ENCODE data around the gene COQ10A. TPM values are rescaled to one million over a fixed set of nuclear protein-coding genes. Genes with fewer than 3 reads are reported as not detected.

Gene COQ10A
- total and polyA plus RNA-seq, 2 donors (not counting 3 experiments of a cell fraction or from before 2014, with no cell fraction given), result 14.7 to 32.4 TPM

DNA sequence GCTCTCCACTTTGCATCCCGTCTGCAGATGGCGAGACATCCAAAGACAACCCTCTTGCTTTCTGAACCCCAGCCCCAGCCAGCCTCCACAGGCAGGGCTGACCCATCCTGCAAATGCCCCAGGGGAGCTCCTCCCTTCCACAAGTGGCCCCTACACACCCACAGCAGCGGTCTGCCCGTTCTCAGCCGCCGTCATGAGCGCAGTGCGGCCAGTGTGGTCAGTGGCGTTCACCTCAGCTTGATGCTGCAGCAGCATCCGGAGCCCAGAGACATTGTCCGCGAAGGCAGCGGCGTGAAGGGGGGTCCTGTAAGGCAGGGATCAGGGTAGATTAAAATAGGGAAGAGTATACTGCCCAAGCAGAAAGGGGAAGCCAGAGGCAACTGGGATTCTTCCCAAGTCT lies 22.2 kb upstream of the COQ10A start:
- Histone ChIP-seq H3K27ac (ENCODE audit: insufficient read depth, low read depth, low read length) (no peak overlapping the region), H3K4me1 (ENCODE audit: control insufficient read depth, extremely low read depth, insufficient read depth, low read length) (no peaks in the 10 kb centered on the region), H3K79me2 (ENCODE audit: control insufficient read depth, insufficient read depth, low read length) (no peaks in the 10 kb centered on the region), H3K9ac (replicated peaks; ENCODE audit: extremely low read depth, insufficient read depth, low read length) (no peak overlapping the region), H3K36me3 (ENCODE audit: control insufficient read depth in 2 of 2, extremely low read depth in 1 of 2, insufficient read depth in 2 of 2, low read length in 2 of 2) (peaks cover 28 to 79% of the 10 kb centered on the region in 2 experiments), H3K27me3 (ENCODE audit: control insufficient read depth in 2 of 2, insufficient read depth in 2 of 2, low read length in 2 of 2) (no peaks in the 10 kb centered on the region), H4K20me1 (replicated peaks; ENCODE audit: control insufficient read depth, extremely low read depth, insufficient read depth, low read length) (no peaks in the 10 kb centered on the region), H2AFZ (ENCODE audit: low read depth, low read length) (no peak overlapping the region), H3K9me3 (replicated peaks; ENCODE audit: control insufficient read depth, insufficient read depth, low read length) (no peaks in the 10 kb centered on the region), H3K4me2 (ENCODE audit: insufficient read depth, low read length) (no peak overlapping the region), H3K9me1 (replicated peaks; ENCODE audit: control insufficient read depth, extremely low read depth, insufficient read depth, low read length) (no peaks in the 10 kb centered on the region), H3K4me3 (replicated peaks in 1 of 3; ENCODE audit: insufficient read depth in 1 of 3, low read depth in 1 of 3, low read length in 3 of 3) (no peak overlapping the region)
- POLR2A ChIA-PET, result no interaction called here
- CTCF ChIA-PET, result no interaction called here
- no peak for TF ChIP-seq GATA2 (IDR thresholded peaks at IDR 0.05; ENCODE audit: insufficient read depth, insufficient read length, low read depth, low read length)
- TF ChIP-seq POLR2AphosphoS5 (IDR thresholded peaks at IDR 0.05; ENCODE audit: insufficient read depth, low read depth, low read length), result no peak
- TF ChIP-seq, protein P1, sequence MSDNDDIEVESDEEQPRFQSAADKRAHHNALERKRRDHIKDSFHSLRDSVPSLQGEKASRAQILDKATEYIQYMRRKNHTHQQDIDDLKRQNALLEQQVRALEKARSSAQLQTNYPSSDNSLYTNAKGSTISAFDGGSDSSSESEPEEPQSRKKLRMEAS (IDR thresholded peaks at IDR 0.05; ENCODE audit: insufficient read depth, insufficient read length), result no peak
- TF ChIP-seq EZH2 (IDR thresholded peaks at IDR 0.05; ENCODE audit: borderline replicate concordance, low read depth, low read length, severe bottlenecking), result no peak
- TF ChIP-seq MYC (IDR thresholded peaks at IDR 0.05; ENCODE audit: low read depth, low read length), result no peak
- no peak for TF ChIP-seq FOS (IDR thresholded peaks at IDR 0.05; ENCODE audit: borderline replicate concordance, insufficient read depth, low read length)
- TF ChIP-seq, protein P2, sequence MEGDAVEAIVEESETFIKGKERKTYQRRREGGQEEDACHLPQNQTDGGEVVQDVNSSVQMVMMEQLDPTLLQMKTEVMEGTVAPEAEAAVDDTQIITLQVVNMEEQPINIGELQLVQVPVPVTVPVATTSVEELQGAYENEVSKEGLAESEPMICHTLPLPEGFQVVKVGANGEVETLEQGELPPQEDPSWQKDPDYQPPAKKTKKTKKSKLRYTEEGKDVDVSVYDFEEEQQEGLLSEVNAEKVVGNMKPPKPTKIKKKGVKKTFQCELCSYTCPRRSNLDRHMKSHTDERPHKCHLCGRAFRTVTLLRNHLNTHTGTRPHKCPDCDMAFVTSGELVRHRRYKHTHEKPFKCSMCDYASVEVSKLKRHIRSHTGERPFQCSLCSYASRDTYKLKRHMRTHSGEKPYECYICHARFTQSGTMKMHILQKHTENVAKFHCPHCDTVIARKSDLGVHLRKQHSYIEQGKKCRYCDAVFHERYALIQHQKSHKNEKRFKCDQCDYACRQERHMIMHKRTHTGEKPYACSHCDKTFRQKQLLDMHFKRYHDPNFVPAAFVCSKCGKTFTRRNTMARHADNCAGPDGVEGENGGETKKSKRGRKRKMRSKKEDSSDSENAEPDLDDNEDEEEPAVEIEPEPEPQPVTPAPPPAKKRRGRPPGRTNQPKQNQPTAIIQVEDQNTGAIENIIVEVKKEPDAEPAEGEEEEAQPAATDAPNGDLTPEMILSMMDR (IDR thresholded peaks at IDR 0.05; ENCODE audit: extremely low read depth in 1 of 2, insufficient read depth in 1 of 2, low read depth in 1 of 2, low read length in 2 of 2), result no peak
- no peak for TF ChIP-seq POLR2A (IDR thresholded peaks at IDR 0.05; ENCODE audit: low read depth, low read length)
- no peak for TF ChIP-seq JUN (IDR thresholded peaks at IDR 0.05; ENCODE audit: borderline replicate concordance, insufficient read depth, insufficient read length, low read depth)
- DNase-seq (ENCODE audit: low read depth, low spot score), result no peak
- BruUV-seq (replicated peaks), result no TSS peak
- no peak for FAIRE-seq
- dilution Hi-C loops (cut with MboI; ENCODE audit: extremely low pct_ligation_motif_present, low sequenced_read_pairs), result no loop called here
- intact Hi-C loops (cut with micrococcal nuclease), result no loop called here

All from endothelial cell of umbilical vein (primary cell).